Skeletal muscle satellite cell (primary cell): ENCODE measurements around the gene SEC11C.
"Not testable (repeated sequence)": the region's sequence is repeated elsewhere in the genome, so short reads cannot be mapped to it uniquely, and the experiment has no call there.

Experiments
- H3K27me3 ChIP-seq: 2 replicates; pipeline ENCODE4 v1.7.0; 2013; ENCODE audit warnings: low read length; ENCODE audit not compliant: control insufficient read depth, insufficient read depth
- H3K36me3 ChIP-seq: 2 replicates; pipeline ENCODE4 v1.7.0; 2013; ENCODE audit warnings: mild to moderate bottlenecking, control low read depth, low read length; ENCODE audit not compliant: insufficient read depth
- H3K4me1 ChIP-seq: 2 replicates; pipeline ENCODE4 v1.7.0; 2013; ENCODE audit warnings: low read length; ENCODE audit not compliant: control insufficient read depth, insufficient read depth
- H3K4me2 ChIP-seq: 2 replicates; pipeline ENCODE4 v1.7.0; 2013; ENCODE audit warnings: mild to moderate bottlenecking, low read length
- H3K4me3 ChIP-seq: 2 replicates; pipeline ENCODE4 v1.7.0; 2013; ENCODE audit warnings: low read length
- H3K9ac ChIP-seq: 2 replicates; pipeline ENCODE4 v1.7.0; 2013; ENCODE audit warnings: mild to moderate bottlenecking, low read depth, low read length, moderate library complexity
- H3K9me3 ChIP-seq: replicated peaks from 2 replicates; pipeline ENCODE4 v1.7.0; 2013; ENCODE audit warnings: mild to moderate bottlenecking, control low read depth, low read length

Gene SEC11C

DNA sequence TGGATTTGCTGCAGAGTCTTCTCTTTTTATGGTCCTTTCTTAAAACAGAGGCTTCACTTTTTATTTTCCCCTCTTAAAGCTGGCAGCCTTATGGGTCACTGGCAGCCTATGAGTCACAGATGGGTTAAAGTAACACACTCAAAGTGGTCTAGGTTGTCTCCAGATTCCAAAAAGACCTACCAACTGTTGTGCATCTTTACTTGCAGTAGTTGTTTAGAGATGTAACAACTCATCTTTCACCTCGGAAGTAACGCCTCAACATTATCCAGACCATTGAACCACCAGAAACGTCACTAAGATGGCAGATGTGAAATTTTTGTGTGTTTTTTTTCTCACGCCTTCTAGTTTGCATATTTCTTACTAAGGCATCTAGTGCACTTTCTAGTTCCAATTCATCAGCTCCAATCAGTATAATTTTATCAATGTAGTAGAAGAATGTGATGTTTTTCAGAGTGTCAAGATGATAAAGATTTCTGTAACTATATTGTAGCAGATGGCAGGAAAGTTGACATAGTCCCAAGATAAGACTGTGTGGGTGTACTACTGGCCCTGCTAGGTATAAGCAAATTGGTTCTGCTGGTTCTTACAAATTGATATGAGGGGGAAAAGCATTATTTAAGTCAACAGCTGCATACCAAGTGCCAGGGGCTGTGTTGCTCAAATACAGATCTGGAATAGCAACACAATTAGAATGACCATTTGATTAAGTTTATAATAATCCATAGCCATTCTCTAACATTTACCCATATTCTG, 9.6 kb upstream of the SEC11C start:
- Histone ChIP-seq H3K9me3 (no peaks in the 10 kb centered on the region), H3K4me3 (no peak overlapping the region), H3K27me3 (peaks cover 82% of the 10 kb centered on the region), H3K9ac (no peak overlapping the region), H3K4me1 (no peaks in the 10 kb centered on the region), H3K36me3 (no peaks in the 10 kb centered on the region), H3K4me2 (no peak overlapping the region)

DNA sequence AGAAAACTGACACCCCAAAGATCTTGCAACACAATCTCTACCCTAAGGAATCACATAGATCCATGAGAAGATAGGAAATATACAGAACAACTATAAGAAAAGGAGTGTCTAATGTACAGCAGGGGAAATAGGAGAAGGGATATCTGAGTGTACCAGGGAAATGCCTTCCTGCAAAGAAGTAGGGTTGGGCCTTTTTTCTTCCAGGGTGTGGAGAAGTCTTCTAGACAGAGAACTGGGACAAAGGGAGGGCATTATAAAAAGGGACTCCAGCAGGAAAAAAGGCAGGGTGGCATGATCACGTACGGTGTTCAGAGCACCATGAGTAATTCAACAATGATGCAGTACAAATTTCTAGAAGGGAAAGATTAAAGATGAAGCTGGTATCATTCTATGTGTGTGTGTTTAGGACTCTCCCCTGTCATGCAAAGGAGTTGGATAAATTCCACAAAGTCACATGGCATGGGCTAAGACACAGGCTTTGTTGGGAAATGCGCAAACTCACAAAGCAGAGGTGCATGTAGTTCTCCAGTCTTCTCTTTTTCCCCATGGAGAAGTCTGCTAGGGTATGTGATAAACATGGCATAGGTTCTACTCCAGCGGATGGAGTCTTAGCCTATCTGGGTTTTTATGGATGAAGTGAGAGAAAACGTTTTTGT, 6.7 kb upstream of the SEC11C start:
- Histone ChIP-seq H3K4me3 (no peak overlapping the region), H3K4me2 (no peak overlapping the region), H3K4me1 (no peaks in the 10 kb centered on the region), H3K36me3 (no peaks in the 10 kb centered on the region), H3K9ac (no peak overlapping the region), H3K9me3 (no peaks in the 10 kb centered on the region), H3K27me3 (peaks cover 92% of the 10 kb centered on the region)

- Histone ChIP-seq H3K4me3 (peak overlapping the region; percentile 84), H3K36me3 (no peaks in the 10 kb centered on the region), H3K4me2 (peak overlapping the region; percentile 98), H3K27me3 (peaks cover 32% of the 10 kb centered on the region), H3K4me1 (peaks cover 12% of the 10 kb centered on the region), H3K9ac (peak overlapping the region; percentile 84), H3K9me3 (no peaks in the 10 kb centered on the region)
These were observed 431 bp upstream of the SEC11C start for GRCh38 chr18:59139291-59139614.

- no peaks in the 10 kb centered on the region for H3K9me3 ChIP-seq
- peak overlapping the region; percentile 98 for H3K4me2 ChIP-seq
- H3K9ac ChIP-seq, result peak overlapping the region; percentile 84
- H3K27me3 ChIP-seq, result peaks cover 20% of the 10 kb centered on the region
- peaks cover 12% of the 10 kb centered on the region for H3K4me1 ChIP-seq
- H3K36me3 ChIP-seq, result no peaks in the 10 kb centered on the region
- peak overlapping the region; percentile 84 for H3K4me3 ChIP-seq
These were observed 710 bp downstream of the SEC11C start for GRCh38 chr18:59140302-59140885.

- H3K4me2 ChIP-seq, result no peak overlapping the region
- no peak overlapping the region for H3K9ac ChIP-seq
These were observed 1.8 kb downstream of the SEC11C start for GRCh38 chr18:59141294-59142068.

GRCh38 chr18:59142274-59142673, 2.6 kb downstream of the SEC11C start:
- Histone ChIP-seq H3K9ac (no peak overlapping the region), H3K36me3 (no peaks in the 10 kb centered on the region), H3K27me3 (peaks cover 4% of the 10 kb centered on the region), H3K9me3 (no peaks in the 10 kb centered on the region), H3K4me3 (no peak overlapping the region), H3K4me1 (peaks cover 12% of the 10 kb centered on the region), H3K4me2 (no peak overlapping the region)

More at GRCh38 chr18:59141294-59142068, 1.8 kb downstream of the SEC11C start:
- Histone ChIP-seq H3K4me1 (peaks cover 12% of the 10 kb centered on the region), H3K4me3 (no peak overlapping the region), H3K36me3 (no peaks in the 10 kb centered on the region), H3K9me3 (no peaks in the 10 kb centered on the region), H3K27me3 (peaks cover 10% of the 10 kb centered on the region)

- not testable (repeated sequence) for H3K9ac ChIP-seq, H3K9me3 ChIP-seq, H3K4me3 ChIP-seq, H3K4me2 ChIP-seq, H3K27me3 ChIP-seq, H3K36me3 ChIP-seq
- peaks cover 12% of the 10 kb centered on the region for H3K4me1 ChIP-seq
These were observed 3.2 kb downstream of the SEC11C start for GRCh38 chr18:59142800-59143416.

DNA sequence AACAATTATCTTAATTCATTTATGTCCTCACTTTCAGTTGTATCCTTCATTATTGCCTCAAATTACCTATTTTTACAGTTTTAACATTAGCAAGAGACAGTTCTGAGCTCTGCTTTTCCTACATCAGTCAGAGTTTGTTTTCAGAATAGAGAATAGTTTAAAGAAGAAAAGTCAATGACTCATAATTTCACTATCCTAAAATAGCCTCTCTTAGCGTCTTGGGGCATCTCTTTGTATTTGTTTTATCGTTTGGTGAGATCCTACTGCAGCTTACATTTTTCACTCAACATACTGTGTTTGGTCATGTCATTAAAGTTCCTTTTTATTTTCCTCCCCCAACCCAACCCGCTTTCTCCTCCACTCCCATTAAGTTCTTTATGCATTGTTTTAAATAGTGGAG, 3.8 kb downstream of the SEC11C start:
- Histone ChIP-seq H3K27me3 (no peaks in the 10 kb centered on the region), H3K4me3 (no peak overlapping the region), H3K9ac (no peak overlapping the region), H3K4me2 (no peak overlapping the region), H3K36me3 (no peaks in the 10 kb centered on the region), H3K4me1 (peaks cover 12% of the 10 kb centered on the region), H3K9me3 (no peaks in the 10 kb centered on the region)

DNA sequence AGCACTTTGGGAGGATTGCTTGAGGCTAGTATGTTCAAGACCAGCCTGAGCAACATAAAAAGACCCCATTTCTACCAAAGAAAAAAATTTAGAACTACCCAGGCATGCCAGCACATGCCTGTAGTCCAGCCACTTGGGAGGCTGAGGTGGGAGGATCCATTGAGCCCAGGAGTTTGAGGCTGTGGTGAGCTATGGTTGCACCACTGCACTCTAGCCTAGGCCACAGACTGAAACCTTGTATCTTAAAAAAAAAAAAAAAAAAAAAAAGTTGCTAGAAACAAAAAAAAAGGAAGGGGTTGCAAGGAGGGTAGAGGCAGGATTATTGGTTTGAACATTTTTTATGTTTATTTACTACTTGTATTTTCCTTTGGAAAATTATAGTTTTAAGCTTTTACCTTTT, 4.8 kb downstream of the SEC11C start:
- no peak overlapping the region for H3K9ac ChIP-seq
- no peaks in the 10 kb centered on the region for H3K36me3 ChIP-seq
- no peaks in the 10 kb centered on the region for H3K27me3 ChIP-seq
- peaks cover 12% of the 10 kb centered on the region for H3K4me1 ChIP-seq
- no peak overlapping the region for H3K4me3 ChIP-seq
- no peak overlapping the region for H3K4me2 ChIP-seq
- H3K9me3 ChIP-seq, result no peaks in the 10 kb centered on the region

DNA sequence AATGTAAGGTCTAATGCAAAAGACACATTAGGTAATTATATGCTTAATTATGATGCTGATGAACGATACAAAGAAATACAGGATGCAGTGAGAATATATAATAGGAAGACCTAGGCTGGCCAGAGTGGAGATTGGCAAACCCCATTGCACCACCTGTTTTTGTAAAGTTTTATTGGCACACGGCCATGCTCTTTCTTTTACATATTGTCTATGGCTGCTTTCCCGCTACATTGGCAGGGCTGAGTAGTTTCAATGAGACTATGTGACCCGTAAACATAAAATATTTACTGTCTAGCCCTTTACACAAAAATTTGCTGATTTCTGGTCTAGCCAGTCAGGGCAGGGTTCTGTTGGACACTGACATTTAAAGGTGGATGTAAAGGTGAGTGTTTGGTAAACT, 5.4 kb downstream of the SEC11C start:
- H3K27me3 ChIP-seq, result no peaks in the 10 kb centered on the region
- no peaks in the 10 kb centered on the region for H3K36me3 ChIP-seq
- peaks cover 11% of the 10 kb centered on the region for H3K4me1 ChIP-seq
- H3K9me3 ChIP-seq, result no peaks in the 10 kb centered on the region
- no peak overlapping the region for H3K4me2 ChIP-seq
- H3K4me3 ChIP-seq, result no peak overlapping the region
- H3K9ac ChIP-seq, result no peak overlapping the region

DNA sequence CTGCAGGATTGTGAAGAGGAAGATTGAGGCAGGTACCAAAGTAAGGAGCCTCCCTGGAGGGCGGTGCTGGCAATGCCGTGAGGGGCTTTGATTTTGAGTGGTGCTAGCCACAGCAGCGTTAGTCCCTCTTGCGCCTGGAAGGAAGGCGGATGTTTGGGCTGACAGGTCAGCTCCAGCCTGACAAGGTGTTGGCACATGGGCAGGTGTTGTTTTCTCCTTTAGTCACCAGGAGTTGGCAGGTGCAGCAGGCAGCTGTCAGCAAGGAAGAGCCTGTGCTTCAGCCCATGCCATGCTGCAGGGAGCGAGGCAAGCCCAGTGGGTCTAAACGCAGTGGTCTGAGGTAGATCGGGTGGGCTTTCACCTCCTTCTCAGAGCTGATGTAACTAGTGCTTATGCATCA, 8.5 kb downstream of the SEC11C start:
- H3K4me1 ChIP-seq, result peaks cover 5% of the 10 kb centered on the region
- no peak overlapping the region for H3K9ac ChIP-seq

More for the DNA sequence above, 8.5 kb downstream of the SEC11C start:
- H3K27me3 ChIP-seq, result no peaks in the 10 kb centered on the region
- H3K9me3 ChIP-seq, result no peaks in the 10 kb centered on the region
- no peaks in the 10 kb centered on the region for H3K36me3 ChIP-seq
- no peak overlapping the region for H3K4me2 ChIP-seq
- H3K4me3 ChIP-seq, result no peak overlapping the region
